ENCODE results near the gene CACNA1C. TPM values are rescaled to one million over a fixed set of nuclear protein-coding genes. Genes with fewer than 3 reads are reported as not detected.

Gene CACNA1C
- total and polyA plus RNA-seq, 2 donors (not counting 1 experiment from before 2014, with no cell fraction given) = 7.6 to 11.4 TPM

- peaks cover 5% of the 10 kb centered on the region for H3K4me1 ChIP-seq (ENCODE audit: control insufficient read depth, extremely low read depth, insufficient read depth, low read length)
- TF ChIP-seq EZH2 (IDR thresholded peaks at IDR 0.05; ENCODE audit: low read length, missing control alignments) = no peak
- no peak for TF ChIP-seq CTCF (conservative IDR thresholded peaks at IDR 0.05 in 1 of 2, IDR thresholded peaks at IDR 0.05 in 1 of 2; ENCODE audit: low read depth in 1 of 2, low read length in 2 of 2)
- DNase-seq (ENCODE audit: low read depth in 2 of 2) = no peak
Observed at GRCh38 chr12:2391740-2392331, 339.0 kb downstream of the CACNA1C start.

GRCh38 chr12:2393016-2393415 lies 340.2 kb downstream of the CACNA1C start:
- no peak for DNase-seq (ENCODE audit: low read depth in 2 of 2)
- H4K20me1 ChIP-seq (ENCODE audit: control insufficient read depth, extremely low read depth, insufficient read depth, low read length) = no peaks in the 10 kb centered on the region
- no peak overlapping the region for H3K27ac ChIP-seq (ENCODE audit: insufficient read depth, low read length)
- H3K4me2 ChIP-seq (ENCODE audit: extremely low read depth, insufficient read depth, low read length) = no peak overlapping the region
- H3K9ac ChIP-seq (ENCODE audit: insufficient read depth, low read length) = no peak overlapping the region
- H2AFZ ChIP-seq (ENCODE audit: low read length) = no peak overlapping the region
- peaks cover 8% of the 10 kb centered on the region for H3K4me1 ChIP-seq (ENCODE audit: control insufficient read depth, extremely low read depth, insufficient read depth, low read length)
- TF ChIP-seq CTCF (conservative IDR thresholded peaks at IDR 0.05 in 1 of 2, IDR thresholded peaks at IDR 0.05 in 1 of 2; ENCODE audit: low read depth in 1 of 2, low read length in 2 of 2) (no peak), EZH2 (IDR thresholded peaks at IDR 0.05; ENCODE audit: low read length, missing control alignments) (no peak)
- H3K9me3 ChIP-seq (ENCODE audit: control insufficient read depth, insufficient read depth, low read depth, low read length) = no peaks in the 10 kb centered on the region
- no peak overlapping the region for H3K4me3 ChIP-seq (replicated peaks in 1 of 4; ENCODE audit: control extremely low read depth in 1 of 4, insufficient read depth in 1 of 4, low read depth in 3 of 4, low read length in 4 of 4)
- no peaks in the 10 kb centered on the region for H3K36me3 ChIP-seq (ENCODE audit: control insufficient read depth, insufficient read depth, low read length)
- no peaks in the 10 kb centered on the region for H3K79me2 ChIP-seq (ENCODE audit: control insufficient read depth, insufficient read depth, low read length)
- no peaks in the 10 kb centered on the region for H3K27me3 ChIP-seq (ENCODE audit: control insufficient read depth, insufficient read depth, low read length)

More at GRCh38 chr12:2391740-2392331, 339.0 kb downstream of the CACNA1C start:
- Histone ChIP-seq H2AFZ (ENCODE audit: low read length) (no peak overlapping the region), H4K20me1 (ENCODE audit: control insufficient read depth, extremely low read depth, insufficient read depth, low read length) (no peaks in the 10 kb centered on the region), H3K4me3 (replicated peaks in 1 of 4; ENCODE audit: control extremely low read depth in 1 of 4, insufficient read depth in 1 of 4, low read depth in 3 of 4, low read length in 4 of 4) (no peak overlapping the region), H3K79me2 (ENCODE audit: control insufficient read depth, insufficient read depth, low read length) (no peaks in the 10 kb centered on the region), H3K27me3 (ENCODE audit: control insufficient read depth, insufficient read depth, low read length) (no peaks in the 10 kb centered on the region), H3K9ac (ENCODE audit: insufficient read depth, low read length) (no peak overlapping the region), H3K27ac (ENCODE audit: insufficient read depth, low read length) (no peak overlapping the region), H3K9me3 (ENCODE audit: control insufficient read depth, insufficient read depth, low read depth, low read length) (no peaks in the 10 kb centered on the region), H3K36me3 (ENCODE audit: control insufficient read depth, insufficient read depth, low read length) (no peaks in the 10 kb centered on the region), H3K4me2 (ENCODE audit: extremely low read depth, insufficient read depth, low read length) (no peak overlapping the region)

- Histone ChIP-seq H3K4me2 (ENCODE audit: extremely low read depth, insufficient read depth, low read length) (no peak overlapping the region), H3K9ac (ENCODE audit: insufficient read depth, low read length) (no peak overlapping the region), H4K20me1 (ENCODE audit: control insufficient read depth, extremely low read depth, insufficient read depth, low read length) (no peaks in the 10 kb centered on the region), H3K27me3 (ENCODE audit: control insufficient read depth, insufficient read depth, low read length) (no peaks in the 10 kb centered on the region), H3K9me3 (ENCODE audit: control insufficient read depth, insufficient read depth, low read depth, low read length) (no peaks in the 10 kb centered on the region), H3K79me2 (ENCODE audit: control insufficient read depth, insufficient read depth, low read length) (no peaks in the 10 kb centered on the region), H3K36me3 (ENCODE audit: control insufficient read depth, insufficient read depth, low read length) (no peaks in the 10 kb centered on the region), H3K4me1 (ENCODE audit: control insufficient read depth, extremely low read depth, insufficient read depth, low read length) (peaks cover 8% of the 10 kb centered on the region), H3K4me3 (replicated peaks in 1 of 4; ENCODE audit: control extremely low read depth in 1 of 4, insufficient read depth in 1 of 4, low read depth in 3 of 4, low read length in 4 of 4) (no peak overlapping the region), H2AFZ (ENCODE audit: low read length) (no peak overlapping the region), H3K27ac (ENCODE audit: insufficient read depth, low read length) (no peak overlapping the region)
- DNase-seq (ENCODE audit: low read depth in 2 of 2) = peak in 1 of 2 donors; percentile 26
- TF ChIP-seq CTCF (conservative IDR thresholded peaks at IDR 0.05 in 1 of 2, IDR thresholded peaks at IDR 0.05 in 1 of 2; ENCODE audit: low read depth in 1 of 2, low read length in 2 of 2) (no peak), EZH2 (IDR thresholded peaks at IDR 0.05; ENCODE audit: low read length, missing control alignments) (no peak)
Observed at GRCh38 chr12:2393996-2394395, 341.2 kb downstream of the CACNA1C start.
